SU-DHL-6 (cell line): ENCODE measurements around the gene AMOTL1.

ENCODE experiments used
- EZH2phosphoT487 ChIP-seq: fragments of 200-600 bp; sonication (generic), shearing (Covaris generic); conservative IDR thresholded peaks from 2 replicates; pipeline ENCODE4 v1.6.1; 2018; ENCODE audit warnings: mild to moderate bottlenecking, antibody characterized with exemption, low read length, moderate library complexity, mixed read lengths
- TF ChIP-seq, protein P1 (sequence below): fragments of 200-600 bp; sonication (generic); IDR thresholded peaks from one replicate; pipeline ENCODE4 v1.5.1; 2017; ENCODE audit warnings: antibody characterized with exemption, mild to moderate bottlenecking, low read length, moderate library complexity; ENCODE audit not compliant: insufficient read depth, poor library complexity, severe bottlenecking

DNA sequence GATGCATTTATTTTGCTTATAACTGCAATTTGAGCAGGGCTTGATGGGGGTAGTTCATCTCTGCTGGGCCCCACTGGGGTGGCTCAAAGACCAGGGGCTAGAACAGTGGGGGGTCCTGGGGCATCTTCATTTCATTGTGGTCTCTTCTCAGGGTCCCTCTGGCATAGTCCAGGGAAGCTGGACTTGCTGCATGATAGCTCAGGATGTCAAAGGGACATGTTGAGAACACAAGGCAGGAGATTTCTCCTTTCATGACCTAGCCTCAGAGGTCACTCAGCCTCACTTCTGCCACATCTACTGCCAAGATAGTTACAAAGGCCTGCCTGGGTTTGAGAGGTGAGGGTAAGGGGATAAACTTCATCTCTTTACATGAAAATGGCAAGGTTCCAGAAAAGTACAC lies 115.7 kb downstream of the AMOTL1 start:
- no peak for TF ChIP-seq EZH2phosphoT487
- TF ChIP-seq, protein P1, sequence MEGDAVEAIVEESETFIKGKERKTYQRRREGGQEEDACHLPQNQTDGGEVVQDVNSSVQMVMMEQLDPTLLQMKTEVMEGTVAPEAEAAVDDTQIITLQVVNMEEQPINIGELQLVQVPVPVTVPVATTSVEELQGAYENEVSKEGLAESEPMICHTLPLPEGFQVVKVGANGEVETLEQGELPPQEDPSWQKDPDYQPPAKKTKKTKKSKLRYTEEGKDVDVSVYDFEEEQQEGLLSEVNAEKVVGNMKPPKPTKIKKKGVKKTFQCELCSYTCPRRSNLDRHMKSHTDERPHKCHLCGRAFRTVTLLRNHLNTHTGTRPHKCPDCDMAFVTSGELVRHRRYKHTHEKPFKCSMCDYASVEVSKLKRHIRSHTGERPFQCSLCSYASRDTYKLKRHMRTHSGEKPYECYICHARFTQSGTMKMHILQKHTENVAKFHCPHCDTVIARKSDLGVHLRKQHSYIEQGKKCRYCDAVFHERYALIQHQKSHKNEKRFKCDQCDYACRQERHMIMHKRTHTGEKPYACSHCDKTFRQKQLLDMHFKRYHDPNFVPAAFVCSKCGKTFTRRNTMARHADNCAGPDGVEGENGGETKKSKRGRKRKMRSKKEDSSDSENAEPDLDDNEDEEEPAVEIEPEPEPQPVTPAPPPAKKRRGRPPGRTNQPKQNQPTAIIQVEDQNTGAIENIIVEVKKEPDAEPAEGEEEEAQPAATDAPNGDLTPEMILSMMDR, result no peak
